Measurements from ENCODE around the gene MRAS. TPM values are rescaled to one million over a fixed set of nuclear protein-coding genes. Genes with fewer than 3 reads are reported as not detected.

The MRAS gene
- total RNA-seq, 2 donors from 2014 or later: 58.6 to 62.3 TPM

DNA sequence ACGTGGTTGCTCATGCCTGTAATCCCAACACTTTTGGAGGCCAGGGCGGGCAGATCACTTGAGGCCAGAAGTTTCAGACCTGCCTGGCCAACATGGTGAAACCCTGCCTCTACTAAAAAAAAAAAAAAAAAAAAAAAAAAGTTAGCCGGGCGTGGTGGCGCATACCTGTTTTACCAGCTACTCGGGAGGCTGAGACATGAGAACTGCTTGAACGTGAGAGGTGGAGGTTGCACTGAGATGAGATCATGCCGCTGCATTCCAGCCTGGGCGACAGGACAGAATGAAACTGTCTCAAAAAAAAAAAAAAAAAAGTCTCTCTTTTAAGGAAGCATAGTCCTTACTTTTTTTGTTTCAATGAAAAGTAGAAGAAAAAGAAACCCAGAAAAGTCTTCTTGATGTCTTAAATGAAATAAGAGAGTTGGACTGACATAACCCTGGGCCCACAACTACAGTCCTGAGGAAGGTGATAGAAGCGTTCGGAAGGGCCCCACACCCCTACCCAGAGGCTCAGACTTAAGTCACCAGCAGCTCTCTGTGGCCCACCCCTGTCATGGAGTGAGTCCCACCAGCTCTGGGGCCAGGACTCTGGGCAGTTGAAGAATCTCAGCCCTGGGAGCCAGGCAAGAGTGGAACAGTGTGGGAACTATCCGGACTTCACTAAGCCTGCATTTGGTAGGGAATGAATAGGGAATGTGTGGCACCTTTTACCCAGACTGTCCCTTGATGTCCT is 21.3 kb upstream of the MRAS start:
- TF ChIP-seq, protein P1, sequence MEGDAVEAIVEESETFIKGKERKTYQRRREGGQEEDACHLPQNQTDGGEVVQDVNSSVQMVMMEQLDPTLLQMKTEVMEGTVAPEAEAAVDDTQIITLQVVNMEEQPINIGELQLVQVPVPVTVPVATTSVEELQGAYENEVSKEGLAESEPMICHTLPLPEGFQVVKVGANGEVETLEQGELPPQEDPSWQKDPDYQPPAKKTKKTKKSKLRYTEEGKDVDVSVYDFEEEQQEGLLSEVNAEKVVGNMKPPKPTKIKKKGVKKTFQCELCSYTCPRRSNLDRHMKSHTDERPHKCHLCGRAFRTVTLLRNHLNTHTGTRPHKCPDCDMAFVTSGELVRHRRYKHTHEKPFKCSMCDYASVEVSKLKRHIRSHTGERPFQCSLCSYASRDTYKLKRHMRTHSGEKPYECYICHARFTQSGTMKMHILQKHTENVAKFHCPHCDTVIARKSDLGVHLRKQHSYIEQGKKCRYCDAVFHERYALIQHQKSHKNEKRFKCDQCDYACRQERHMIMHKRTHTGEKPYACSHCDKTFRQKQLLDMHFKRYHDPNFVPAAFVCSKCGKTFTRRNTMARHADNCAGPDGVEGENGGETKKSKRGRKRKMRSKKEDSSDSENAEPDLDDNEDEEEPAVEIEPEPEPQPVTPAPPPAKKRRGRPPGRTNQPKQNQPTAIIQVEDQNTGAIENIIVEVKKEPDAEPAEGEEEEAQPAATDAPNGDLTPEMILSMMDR (IDR thresholded peaks at IDR 0.05): no peak
- Histone ChIP-seq H3K4me3 (no peak overlapping the region), H3K9me3 (no peaks in the 10 kb centered on the region), H3K36me3 (no peaks in the 10 kb centered on the region), H3K27me3 (replicated peaks; ENCODE audit: insufficient read depth) (no peaks in the 10 kb centered on the region), H3K27ac (no peak overlapping the region), H3K4me1 (ENCODE audit: control insufficient read depth in 1 of 2, low read depth in 2 of 2) (peaks cover 0 to 12% of the 10 kb centered on the region in 2 donors)
- no peak for ATAC-seq (ENCODE audit: insufficient number of reproducible peaks, low FRiP score, low read depth)
- no peak for DNase-seq (ENCODE audit: low spot score)

DNA sequence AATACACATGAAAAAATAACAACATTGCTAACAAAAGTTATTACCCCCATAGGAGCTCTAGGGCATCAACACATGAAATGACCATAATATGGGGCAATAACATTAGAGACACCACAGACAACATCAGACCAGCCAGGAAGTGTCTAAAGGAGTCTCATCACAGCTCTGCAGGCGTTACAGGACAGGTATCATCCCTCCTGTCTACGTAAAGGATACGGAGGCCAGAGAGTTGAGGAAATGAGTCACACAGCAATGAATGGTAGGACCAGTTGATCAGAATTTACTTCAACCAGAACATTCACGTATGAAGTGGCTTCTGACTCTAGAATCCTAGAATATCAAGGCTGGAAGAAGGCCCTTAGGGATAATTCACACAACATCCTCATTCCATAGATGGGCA is 20.5 kb upstream of the MRAS start:
- DNase-seq (ENCODE audit: low spot score) (no peak), ATAC-seq (ENCODE audit: insufficient number of reproducible peaks, low FRiP score, low read depth) (no peak)
- Histone ChIP-seq H3K27me3 (replicated peaks; ENCODE audit: insufficient read depth) (no peaks in the 10 kb centered on the region), H3K27ac (no peak overlapping the region), H3K36me3 (no peaks in the 10 kb centered on the region), H3K9me3 (no peaks in the 10 kb centered on the region), H3K4me1 (ENCODE audit: control insufficient read depth in 1 of 2, low read depth in 2 of 2) (peaks cover 0 to 12% of the 10 kb centered on the region in 2 donors), H3K4me3 (no peak overlapping the region)
- TF ChIP-seq, protein P1 (IDR thresholded peaks at IDR 0.05): no peak

DNA sequence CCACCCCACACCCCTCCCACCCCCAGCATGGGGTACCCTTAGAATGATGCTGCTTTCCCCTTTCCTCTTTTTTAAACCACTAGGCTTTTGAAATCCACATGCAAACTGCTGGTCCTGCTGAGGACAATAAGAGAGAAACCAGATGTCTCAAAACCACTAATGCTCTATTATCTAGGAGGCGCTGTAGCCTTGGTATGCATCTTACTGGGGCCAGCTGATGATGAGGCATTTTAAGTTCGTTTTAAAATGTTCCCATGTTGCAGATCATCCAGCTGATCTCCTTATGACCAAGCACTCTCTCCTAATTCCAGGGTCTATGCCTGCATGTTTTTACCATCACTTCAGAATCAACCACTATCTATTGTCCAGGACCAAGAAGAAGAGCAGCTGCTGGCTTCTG is 20.0 kb upstream of the MRAS start:
- H3K9me3 ChIP-seq: no peaks in the 10 kb centered on the region
- no peak for DNase-seq (ENCODE audit: low spot score)
- TF ChIP-seq, protein P1 (IDR thresholded peaks at IDR 0.05): no peak

DNA sequence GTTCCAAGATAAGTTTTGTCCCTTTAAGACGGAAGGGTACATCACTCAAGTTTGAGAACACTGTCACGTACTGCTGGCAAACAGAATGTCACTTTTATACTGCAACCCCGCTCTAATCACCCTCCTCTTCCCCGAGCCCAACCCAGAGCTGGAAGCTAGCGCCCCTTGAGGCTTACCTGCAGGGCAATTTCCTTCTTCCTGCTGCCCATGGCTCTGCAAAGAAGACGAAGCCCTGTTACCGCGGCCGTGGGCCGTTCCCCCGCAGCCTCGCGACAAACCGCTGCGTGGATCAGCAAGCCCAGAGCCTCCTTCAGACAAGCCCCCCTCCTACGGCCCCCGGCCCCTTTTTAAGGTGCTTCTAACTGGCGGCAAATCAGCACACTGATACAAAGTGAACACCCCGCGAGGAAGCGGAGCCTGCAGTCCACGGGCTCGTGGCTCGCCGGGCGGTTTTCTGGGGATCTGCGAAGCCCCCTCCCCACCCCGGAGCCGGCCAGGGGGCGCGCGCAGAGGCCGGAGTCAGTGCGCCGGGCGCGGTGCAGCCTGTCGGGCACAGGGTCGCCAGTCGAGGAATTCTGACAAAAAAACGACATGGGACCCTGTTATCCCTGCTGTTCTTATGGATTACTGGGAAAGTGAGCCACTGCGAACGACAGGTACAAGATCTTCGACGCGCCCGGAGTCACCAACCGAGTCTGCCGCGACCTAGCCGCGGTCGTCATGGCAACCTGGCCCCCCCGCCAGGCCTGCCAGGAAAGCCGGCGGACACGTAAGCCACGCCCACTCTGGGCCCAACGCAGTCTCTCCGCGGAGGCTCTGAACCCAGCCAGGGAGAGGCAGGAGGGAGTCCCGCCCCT is 19.0 kb upstream of the MRAS start, which contains the start of gene NME9:
NME9 (minus strand) TSS at position 725 of the 857 bp plus-strand sequence; CDS start at position 209, 516 bp downstream.
- ATAC-seq (ENCODE audit: insufficient number of reproducible peaks, low FRiP score, low read depth): peak; percentile 66
- peaks cover 0 to 12% of the 10 kb centered on the region in 2 donors for H3K4me1 ChIP-seq (ENCODE audit: control insufficient read depth in 1 of 2, low read depth in 2 of 2)
- no peaks in the 10 kb centered on the region for H3K27me3 ChIP-seq (replicated peaks; ENCODE audit: insufficient read depth)
- H3K27ac ChIP-seq: peak within 1 kb of the TSS in 1 of 2 donors; percentile 35
- DNase-seq (ENCODE audit: low spot score): peak; percentile 68
- TF ChIP-seq, protein P1 (IDR thresholded peaks at IDR 0.05): peak; percentile 64
- H3K9me3 ChIP-seq: no peaks in the 10 kb centered on the region
- H3K4me3 ChIP-seq: peak within 1 kb of the TSS; percentile 82
- no peaks in the 10 kb centered on the region for H3K36me3 ChIP-seq

More for the DNA sequence above, 20.0 kb upstream of the MRAS start:
- ATAC-seq (ENCODE audit: insufficient number of reproducible peaks, low FRiP score, low read depth): no peak
- Histone ChIP-seq H3K27ac (no peak overlapping the region), H3K4me3 (peak overlapping the region; percentile 82), H3K4me1 (ENCODE audit: control insufficient read depth in 1 of 2, low read depth in 2 of 2) (peaks cover 0 to 12% of the 10 kb centered on the region in 2 donors), H3K27me3 (replicated peaks; ENCODE audit: insufficient read depth) (no peaks in the 10 kb centered on the region), H3K36me3 (no peaks in the 10 kb centered on the region)

DNA sequence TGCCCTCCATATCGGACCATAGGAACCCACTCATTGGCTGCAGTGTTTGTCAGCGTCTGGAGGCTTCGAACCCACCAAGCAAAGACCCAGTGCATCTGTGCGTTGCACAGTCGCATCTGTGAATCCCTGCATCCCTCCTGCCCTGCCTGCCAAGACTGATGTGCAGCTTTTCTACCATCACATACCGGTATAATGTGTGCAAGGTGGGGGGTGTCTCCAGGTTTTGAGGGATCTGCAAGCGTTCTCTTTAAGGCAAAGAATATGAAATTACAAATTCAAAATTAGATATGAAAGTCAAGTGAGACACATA is 18.4 kb upstream of the MRAS start:
- H3K27me3 ChIP-seq (replicated peaks; ENCODE audit: insufficient read depth): no peaks in the 10 kb centered on the region
- TF ChIP-seq, protein P1 (IDR thresholded peaks at IDR 0.05): no peak
- peak overlapping the region in 1 of 2 donors; percentile 27 for H3K27ac ChIP-seq
- H3K4me1 ChIP-seq (ENCODE audit: control insufficient read depth in 1 of 2, low read depth in 2 of 2): peaks cover 0 to 12% of the 10 kb centered on the region in 2 donors
- no peaks in the 10 kb centered on the region for H3K9me3 ChIP-seq
- DNase-seq (ENCODE audit: low spot score) (no peak), ATAC-seq (ENCODE audit: insufficient number of reproducible peaks, low FRiP score, low read depth) (no peak)
- no peaks in the 10 kb centered on the region for H3K36me3 ChIP-seq
- peak overlapping the region; percentile 82 for H3K4me3 ChIP-seq

All from thoracic aorta (tissue), 2 donors.